Activated CD8-positive, alpha-beta T cell treated with anti-CD3 and anti-CD28 coated beads, Interleukin-2, amount 10 ng/mL, durations not matched to agents 7 days and 5 days (primary cell): Measurements from ENCODE around the gene GPR4. TPM values are rescaled to one million over a fixed set of nuclear protein-coding genes. Genes with fewer than 3 reads are reported as not detected.

Source experiments
- ATAC-seq: fragments of 150-1000 bp; cut with Tn5 transposase; one replicate; pipeline ENCODE4 v1.10.0; 2021; ENCODE audit warnings: moderate library complexity
- CTCF ChIA-PET: fragments of 350-600 bp; sonication (Branson Sonifier 250); formaldehyde crosslinking; loops from one replicate; lab custom pipeline; 2021; ENCODE audit warnings: antibody characterized with exemption; lab: Charles Lee
- POLR2A ChIA-PET: fragments of 350-600 bp; sonication (Branson Sonifier 250); formaldehyde crosslinking; loops from one replicate; lab custom pipeline; 2021; ENCODE audit warnings: antibody characterized with exemption; lab: Charles Lee
- DNase-seq: peaks from one replicate; pipeline ENCODE4 v3.0.0-alpha.2; 2020
- H3K27ac Mint-ChIP-seq: one replicate; pipeline ENCODE4 v1.8.0; 2021; ENCODE audit warnings: mild to moderate bottlenecking, mixed read lengths
- H3K27me3 Mint-ChIP-seq: one replicate; pipeline ENCODE4 v1.8.0; 2021; ENCODE audit warnings: low read depth, mixed read lengths
- H3K36me3 Mint-ChIP-seq: one replicate; pipeline ENCODE4 v1.8.0; 2021; ENCODE audit warnings: low read depth, mixed read lengths
- H3K4me1 Mint-ChIP-seq: one replicate; pipeline ENCODE4 v1.8.0; 2021; ENCODE audit warnings: low read depth, mixed read lengths
- H3K4me3 Mint-ChIP-seq: one replicate; pipeline ENCODE4 v1.8.0; 2021; ENCODE audit warnings: mild to moderate bottlenecking, mixed read lengths
- H3K9me3 Mint-ChIP-seq: one replicate; pipeline ENCODE4 v1.8.0; 2022; ENCODE audit warnings: mixed read lengths; ENCODE audit not compliant: insufficient read depth
- total RNA-seq, 2 experiments: library from RNA; stranded (reverse); gene quantifications; one replicate each; pipeline ENCODE4 v1.2.3, GENCODE V29; 2021

Gene GPR4
- not detected for total RNA-seq

- no peaks in the 10 kb centered on the region for H3K9me3 Mint-ChIP-seq
- H3K36me3 Mint-ChIP-seq: no peaks in the 10 kb centered on the region
- DNase-seq: no peak
- POLR2A ChIA-PET: no interaction called here
- H3K4me1 Mint-ChIP-seq: peaks cover 32% of the 10 kb centered on the region
- CTCF ChIA-PET: interaction anchor here (8.6 kb wide), 1 partner anchor 39 kb away, joined by 47 read pairs; the partner anchor contains the start of gene EML2
- H3K4me3 Mint-ChIP-seq: no peak within 1 kb of the TSS
- H3K27me3 Mint-ChIP-seq: peaks cover 56% of the 10 kb centered on the region
- peak within 1 kb of the TSS; percentile 11 for H3K27ac Mint-ChIP-seq
- peak; percentile 56 for ATAC-seq
Measured at GRCh38 chr19:45601524-45602374, at the start of gene GPR4. Gene GPR4 (minus strand): TSS chr19:45602212. CDS start chr19:45591866, 10,346 bp downstream.

GRCh38 chr19:45650722-45651121 lies 48.7 kb upstream of the GPR4 start:
- no peak overlapping the region for H3K27ac Mint-ChIP-seq
- ChIA-PET CTCF (no interaction called here), POLR2A (no interaction called here)
- DNase-seq (no peak), ATAC-seq (no peak)
- H3K27me3 Mint-ChIP-seq: no peaks in the 10 kb centered on the region
- peaks cover 8% of the 10 kb centered on the region for H3K4me1 Mint-ChIP-seq
- H3K4me3 Mint-ChIP-seq: no peak overlapping the region
- no peaks in the 10 kb centered on the region for H3K36me3 Mint-ChIP-seq
- H3K9me3 Mint-ChIP-seq: no peaks in the 10 kb centered on the region

GRCh38 chr19:45646345-45646698 lies 44.3 kb upstream of the GPR4 start:
- no peak for DNase-seq
- peaks cover 41% of the 10 kb centered on the region for H3K4me1 Mint-ChIP-seq
- ChIA-PET CTCF (interaction anchor here (0.7 to 2.1 kb wide), 12 partner anchors 10 to 242 kb away, joined by 3 to 18 read pairs (median 6); partner anchors contain the start of genes GIPR, QPCTL and SNRPD2), POLR2A (interaction anchor here (0.8 to 0.9 kb wide), 2 partner anchors 28 to 71 kb away, joined by 3 to 4 read pairs; no protein-coding TSS in a partner anchor)
- no peak for ATAC-seq
- no peaks in the 10 kb centered on the region for H3K36me3 Mint-ChIP-seq
- H3K27ac Mint-ChIP-seq: peak overlapping the region; percentile 48
- peak overlapping the region; percentile 76 for H3K4me3 Mint-ChIP-seq
- no peaks in the 10 kb centered on the region for H3K9me3 Mint-ChIP-seq
- peaks cover 2% of the 10 kb centered on the region for H3K27me3 Mint-ChIP-seq

DNA sequence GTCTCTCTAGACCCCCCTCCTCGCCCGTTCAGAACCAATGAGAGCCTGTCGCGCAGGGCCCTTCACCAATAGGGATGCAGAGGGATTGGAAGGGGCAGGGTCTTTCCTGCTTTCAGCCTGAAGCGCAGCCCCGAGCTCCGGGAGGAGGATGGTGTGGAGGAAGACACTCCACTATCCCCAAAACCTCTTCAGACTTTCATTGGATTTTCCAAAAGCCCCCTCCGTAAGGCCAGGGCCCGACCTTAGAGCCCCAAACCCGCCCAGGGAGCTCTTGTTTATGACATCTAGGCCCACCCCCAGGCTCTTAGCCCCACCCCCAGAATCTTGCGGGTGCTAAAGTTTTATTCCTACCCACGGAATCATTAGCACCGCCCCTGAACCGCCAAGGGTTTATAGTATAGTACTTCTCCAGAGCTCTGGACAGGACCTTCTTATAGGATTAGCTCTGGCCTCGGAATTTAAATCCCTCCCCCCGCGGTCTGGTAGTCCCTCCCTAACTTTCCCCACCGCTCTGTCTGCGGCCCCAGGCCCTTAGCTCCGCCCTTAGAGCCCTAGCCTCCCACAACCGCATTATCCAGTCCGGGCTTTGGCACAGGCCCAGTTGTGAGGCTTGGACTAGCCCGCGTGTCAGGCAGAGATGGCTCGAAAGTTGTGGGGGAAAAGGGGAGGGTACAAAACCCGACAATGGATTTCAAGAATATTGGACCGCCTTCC lies 43.8 kb upstream of the GPR4 start:
- Mint-ChIP-seq H3K4me3 (peak overlapping the region; percentile 76), H3K4me1 (peaks cover 47% of the 10 kb centered on the region), H3K36me3 (peaks cover 1% of the 10 kb centered on the region), H3K27me3 (peaks cover 2% of the 10 kb centered on the region), H3K27ac (peak overlapping the region; percentile 64), H3K9me3 (no peaks in the 10 kb centered on the region)
- CTCF ChIA-PET: interaction anchor here (0.7 to 2.1 kb wide), 12 partner anchors 10 to 242 kb away, joined by 3 to 18 read pairs (median 6); partner anchors contain the start of genes GIPR, QPCTL and SNRPD2
- DNase-seq: peak; percentile 87
- POLR2A ChIA-PET: interaction anchor here (0.8 to 0.9 kb wide), 2 partner anchors 29 to 72 kb away, joined by 3 to 4 read pairs; no protein-coding TSS in a partner anchor
- ATAC-seq: peak; percentile 59

- H3K27me3 Mint-ChIP-seq: peaks cover 2% of the 10 kb centered on the region
- peaks cover 3% of the 10 kb centered on the region for H3K36me3 Mint-ChIP-seq
- H3K27ac Mint-ChIP-seq: no peak overlapping the region
Measured at GRCh38 chr19:45645068-45645630, 43.1 kb upstream of the GPR4 start.

GRCh38 chr19:45643927-45644771 lies 42.1 kb upstream of the GPR4 start:
- Mint-ChIP-seq H3K9me3 (no peaks in the 10 kb centered on the region), H3K27me3 (peaks cover 2% of the 10 kb centered on the region), H3K36me3 (peaks cover 3% of the 10 kb centered on the region), H3K4me3 (no peak overlapping the region), H3K4me1 (peaks cover 57% of the 10 kb centered on the region), H3K27ac (no peak overlapping the region)
- DNase-seq (no peak), ATAC-seq (no peak)
- ChIA-PET POLR2A (no interaction called here), CTCF (interaction anchor here (0.6 to 7.2 kb wide), 13 partner anchors 24 to 166 kb away, joined by 3 to 47 read pairs (median 13); partner anchors contain the start of genes GIPR, GPR4 and QPCTL)

More at GRCh38 chr19:45645068-45645630, 43.1 kb upstream of the GPR4 start:
- Mint-ChIP-seq H3K4me3 (peak overlapping the region; percentile 76), H3K4me1 (peaks cover 52% of the 10 kb centered on the region), H3K9me3 (no peaks in the 10 kb centered on the region)
- CTCF ChIA-PET: interaction anchor here (0.9 to 2.1 kb wide), 10 partner anchors 14 to 241 kb away, joined by 3 to 18 read pairs (median 6); partner anchors contain the start of genes GIPR, QPCTL and SNRPD2
- POLR2A ChIA-PET: interaction anchor here (0.8 kb wide), 1 partner anchor 29 kb away, joined by 3 read pairs; no protein-coding TSS in a partner anchor
- ATAC-seq (no peak), DNase-seq (no peak)

GRCh38 chr19:45643024-45643926 lies 41.3 kb upstream of the GPR4 start:
- Mint-ChIP-seq H3K4me3 (peak overlapping the region; percentile 54), H3K27me3 (peaks cover 2% of the 10 kb centered on the region), H3K36me3 (peaks cover 10% of the 10 kb centered on the region), H3K27ac (peak overlapping the region; percentile 87), H3K9me3 (no peaks in the 10 kb centered on the region), H3K4me1 (peaks cover 65% of the 10 kb centered on the region)
- ChIA-PET POLR2A (interaction anchor here (0.7 to 1.1 kb wide), 2 partner anchors 43 to 74 kb away, joined by 3 to 4 read pairs; no protein-coding TSS in a partner anchor), CTCF (interaction anchor here (0.6 to 7.2 kb wide), 28 partner anchors 9 to 219 kb away, joined by 3 to 47 read pairs (median 6); partner anchors contain the start of genes ERCC1, GIPR, GPR4 and PPM1N)
- ATAC-seq: peak; percentile 12
- DNase-seq: peak; percentile 93

GRCh38 chr19:45641274-45642105 lies 39.5 kb upstream of the GPR4 start:
- H3K36me3 Mint-ChIP-seq: peaks cover 15% of the 10 kb centered on the region
- CTCF ChIA-PET: interaction anchor here (0.6 to 7.2 kb wide), 44 partner anchors 7 to 237 kb away, joined by 3 to 47 read pairs (median 5); partner anchors contain the start of genes ERCC1, GIPR, GPR4 and OPA3
- peak overlapping the region; percentile 99 for H3K27ac Mint-ChIP-seq
- peaks cover 68% of the 10 kb centered on the region for H3K4me1 Mint-ChIP-seq
- H3K27me3 Mint-ChIP-seq: peaks cover 2% of the 10 kb centered on the region
- H3K4me3 Mint-ChIP-seq: peak overlapping the region; percentile 92
- DNase-seq (peak; percentile 95), ATAC-seq (peak; percentile 47)
- POLR2A ChIA-PET: interaction anchor here (0.7 to 2.0 kb wide), 13 partner anchors 11 to 163 kb away, joined by 3 to 10 read pairs (median 4); partner anchors contain the start of genes GIPR and QPCTL
- H3K9me3 Mint-ChIP-seq: no peaks in the 10 kb centered on the region

GRCh38 chr19:45640849-45641273 lies 38.8 kb upstream of the GPR4 start:
- DNase-seq (peak; percentile 75), ATAC-seq (no peak)
- Mint-ChIP-seq H3K27me3 (peaks cover 2% of the 10 kb centered on the region), H3K36me3 (peaks cover 15% of the 10 kb centered on the region), H3K4me1 (peaks cover 61% of the 10 kb centered on the region), H3K4me3 (peak overlapping the region; percentile 92), H3K27ac (peak overlapping the region; percentile 99), H3K9me3 (no peaks in the 10 kb centered on the region)
- CTCF ChIA-PET: interaction anchor here (0.7 to 7.2 kb wide), 19 partner anchors 10 to 201 kb away, joined by 3 to 47 read pairs (median 14); partner anchors contain the start of genes GIPR, GPR4, QPCTL and SNRPD2
- POLR2A ChIA-PET: interaction anchor here (0.9 to 2.0 kb wide), 6 partner anchors 10 to 132 kb away, joined by 3 to 10 read pairs (median 5); no protein-coding TSS in a partner anchor
